Hepatocyte (in vitro differentiated cells): ENCODE measurements around the gene SCYL2.

Experiments used
- EZH2 ChIP-seq: fragments of 200-600 bp; sonication (generic); IDR thresholded peaks from 2 replicates; pipeline ENCODE4 v1.6.1; 2016; ENCODE audit warnings: antibody characterized with exemption, mild to moderate bottlenecking, borderline replicate concordance
- EZH2phosphoT487 ChIP-seq: fragments of 200-600 bp; sonication (generic); IDR thresholded peaks from one replicate; pipeline ENCODE4 v1.6.1; 2018; ENCODE audit warnings: antibody characterized with exemption, mild to moderate bottlenecking, low read depth, moderate library complexity; ENCODE audit not compliant: unreplicated experiment, severe bottlenecking
- TF ChIP-seq, protein P1 (sequence below): fragments of 200-600 bp; sonication (generic); IDR thresholded peaks from 2 replicates; pipeline ENCODE4 v1.5.1; 2016; ENCODE audit warnings: antibody characterized with exemption, mild to moderate bottlenecking; ENCODE audit not compliant: poor library complexity

DNA sequence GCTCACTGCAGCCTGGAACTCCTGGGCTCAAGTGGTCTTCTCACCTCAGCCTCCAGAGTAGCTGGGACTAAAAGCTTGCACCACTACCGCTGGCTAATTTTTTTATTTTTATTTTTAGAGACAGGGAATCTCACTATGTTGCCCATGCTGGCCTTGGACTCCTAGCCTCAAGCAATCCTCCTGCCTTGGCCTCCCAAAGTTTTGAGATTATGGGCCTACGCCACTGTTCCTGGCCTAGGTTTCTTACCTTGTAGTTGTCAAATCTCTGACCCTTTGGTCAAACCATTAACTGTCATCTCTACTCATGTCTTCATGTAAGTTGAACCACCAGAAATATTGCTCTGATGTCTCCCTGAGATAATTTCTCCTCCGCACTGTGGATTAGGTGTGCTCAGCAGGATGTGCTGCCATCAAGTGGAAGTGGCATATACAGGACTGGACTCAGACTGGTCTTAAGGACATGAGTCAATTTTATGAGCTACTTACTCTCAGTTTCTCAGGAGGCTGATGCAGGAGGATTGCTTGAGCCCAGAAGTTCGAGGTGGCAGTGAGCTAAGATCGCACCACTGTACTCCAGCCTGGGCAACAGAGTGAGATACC, 37.8 kb upstream of the SCYL2 start:
- no peak for TF ChIP-seq EZH2phosphoT487
- TF ChIP-seq, protein P1, sequence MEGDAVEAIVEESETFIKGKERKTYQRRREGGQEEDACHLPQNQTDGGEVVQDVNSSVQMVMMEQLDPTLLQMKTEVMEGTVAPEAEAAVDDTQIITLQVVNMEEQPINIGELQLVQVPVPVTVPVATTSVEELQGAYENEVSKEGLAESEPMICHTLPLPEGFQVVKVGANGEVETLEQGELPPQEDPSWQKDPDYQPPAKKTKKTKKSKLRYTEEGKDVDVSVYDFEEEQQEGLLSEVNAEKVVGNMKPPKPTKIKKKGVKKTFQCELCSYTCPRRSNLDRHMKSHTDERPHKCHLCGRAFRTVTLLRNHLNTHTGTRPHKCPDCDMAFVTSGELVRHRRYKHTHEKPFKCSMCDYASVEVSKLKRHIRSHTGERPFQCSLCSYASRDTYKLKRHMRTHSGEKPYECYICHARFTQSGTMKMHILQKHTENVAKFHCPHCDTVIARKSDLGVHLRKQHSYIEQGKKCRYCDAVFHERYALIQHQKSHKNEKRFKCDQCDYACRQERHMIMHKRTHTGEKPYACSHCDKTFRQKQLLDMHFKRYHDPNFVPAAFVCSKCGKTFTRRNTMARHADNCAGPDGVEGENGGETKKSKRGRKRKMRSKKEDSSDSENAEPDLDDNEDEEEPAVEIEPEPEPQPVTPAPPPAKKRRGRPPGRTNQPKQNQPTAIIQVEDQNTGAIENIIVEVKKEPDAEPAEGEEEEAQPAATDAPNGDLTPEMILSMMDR: peak; percentile 37
- TF ChIP-seq EZH2: no peak
